GM10847 (cell line): ENCODE data around the gene TPD52L1.

Experiments used
- POLR2A ChIP-seq: IDR thresholded peaks from 2 replicates; pipeline ENCODE4 v1.6.1; 2011; ENCODE audit not compliant: insufficient read length; ENCODE audit errors: extremely low read depth

Gene TPD52L1

GRCh38 chr6:125233202-125233601 is 79.6 kb downstream of the TPD52L1 start:
- no peak for TF ChIP-seq POLR2A

DNA sequence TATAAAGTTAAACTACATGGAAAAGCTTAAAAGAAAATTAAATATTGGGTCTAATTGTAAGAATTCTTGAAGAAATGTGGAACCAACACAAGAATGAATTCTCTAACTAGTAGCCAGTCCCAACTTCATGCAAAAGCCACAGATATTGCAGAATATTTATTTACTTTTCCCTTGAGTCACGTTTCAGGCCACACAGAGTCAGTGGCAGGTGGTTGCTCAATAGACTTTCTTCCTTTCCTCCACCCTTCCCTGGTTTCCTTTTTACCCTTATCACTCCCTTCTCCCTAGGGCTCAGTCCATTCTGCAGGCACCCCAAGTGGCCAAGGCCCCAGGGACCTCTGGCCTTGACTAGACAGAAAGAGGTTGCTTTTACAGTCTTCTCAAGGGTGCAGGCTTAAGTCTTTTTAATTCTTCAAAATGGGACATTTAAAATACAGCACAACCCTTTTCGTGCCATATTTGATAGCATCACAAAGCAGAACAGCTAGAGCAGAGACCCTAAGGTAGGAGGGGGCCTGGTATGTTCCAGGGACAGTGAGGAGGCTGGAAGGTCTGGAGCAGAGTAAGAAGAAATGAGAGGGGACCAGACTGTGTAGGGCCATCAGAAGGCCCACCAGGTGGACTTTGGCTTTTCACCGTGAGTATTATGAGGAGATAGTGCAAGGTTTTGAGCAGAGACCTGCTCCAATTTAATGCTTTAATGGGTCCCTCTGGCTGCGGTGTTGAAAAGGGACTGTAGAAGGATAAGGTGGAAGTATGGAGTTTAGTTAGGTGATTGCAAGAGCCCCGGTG is 83.2 kb downstream of the TPD52L1 start:
- TF ChIP-seq POLR2A: no peak

GRCh38 chr6:125237764-125238163 is 84.2 kb downstream of the TPD52L1 start:
- TF ChIP-seq POLR2A: no peak

GRCh38 chr6:125245109-125245508 is 91.5 kb downstream of the TPD52L1 start:
- no peak for TF ChIP-seq POLR2A

DNA sequence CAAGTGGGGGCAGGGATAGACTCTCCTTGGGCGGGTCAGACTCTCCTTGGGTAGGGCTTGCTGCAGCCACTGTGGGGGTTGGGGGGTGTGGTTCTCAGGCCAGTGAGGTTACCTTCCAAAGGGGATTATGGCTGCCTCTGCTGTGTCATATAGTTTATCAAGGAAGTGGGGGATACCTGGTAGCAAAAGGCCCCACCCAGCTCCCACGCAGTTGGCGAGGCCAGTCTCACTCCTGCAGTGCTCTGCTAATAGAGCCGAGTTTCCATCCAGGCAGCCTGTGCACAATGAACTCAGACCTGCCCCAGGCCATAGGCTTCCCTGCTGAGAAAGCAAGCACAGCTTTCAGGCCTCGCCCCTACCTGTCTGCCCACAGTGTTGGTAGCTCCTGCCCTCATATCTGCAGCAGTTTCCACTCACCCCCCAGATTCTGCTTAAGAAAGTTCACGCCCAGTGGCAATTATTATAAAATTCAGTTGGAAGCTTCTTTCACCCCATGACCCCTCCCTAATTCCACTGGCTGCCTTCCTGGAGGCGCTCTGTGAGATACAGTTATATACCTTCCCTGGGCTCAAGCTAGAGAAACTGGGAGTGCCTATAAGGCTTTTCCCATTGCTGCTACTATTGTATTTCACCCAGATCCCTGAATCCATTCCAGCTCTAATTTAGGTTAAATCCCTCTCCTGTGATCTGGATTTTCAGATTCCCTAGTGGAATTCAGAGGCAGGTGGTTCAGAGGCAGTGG is 92.1 kb downstream of the TPD52L1 start:
- TF ChIP-seq POLR2A: no peak

GRCh38 chr6:125246566-125246965 is 93.0 kb downstream of the TPD52L1 start:
- no peak for TF ChIP-seq POLR2A

DNA sequence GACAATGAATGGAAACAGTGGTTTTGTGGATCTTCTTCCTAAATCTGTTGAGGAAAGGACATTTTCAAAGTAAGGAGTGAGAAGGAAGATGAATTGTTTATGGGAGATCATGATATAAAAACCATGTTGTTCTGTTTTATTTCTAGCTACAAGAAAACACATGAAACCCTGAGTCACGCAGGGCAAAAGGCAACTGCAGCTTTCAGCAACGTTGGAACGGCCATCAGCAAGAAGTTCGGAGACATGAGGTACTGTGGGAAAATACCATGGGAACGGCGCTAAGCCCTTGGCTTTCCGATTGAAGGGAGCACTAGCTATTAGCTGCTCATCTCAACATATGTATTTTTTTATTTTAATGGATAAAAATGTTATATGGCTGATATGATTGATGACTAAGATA is 94.6 kb downstream of the TPD52L1 start:
- no peak for TF ChIP-seq POLR2A

- TF ChIP-seq POLR2A: no peak
These were observed 96.9 kb downstream of the TPD52L1 start for GRCh38 chr6:125250511-125250910.

DNA sequence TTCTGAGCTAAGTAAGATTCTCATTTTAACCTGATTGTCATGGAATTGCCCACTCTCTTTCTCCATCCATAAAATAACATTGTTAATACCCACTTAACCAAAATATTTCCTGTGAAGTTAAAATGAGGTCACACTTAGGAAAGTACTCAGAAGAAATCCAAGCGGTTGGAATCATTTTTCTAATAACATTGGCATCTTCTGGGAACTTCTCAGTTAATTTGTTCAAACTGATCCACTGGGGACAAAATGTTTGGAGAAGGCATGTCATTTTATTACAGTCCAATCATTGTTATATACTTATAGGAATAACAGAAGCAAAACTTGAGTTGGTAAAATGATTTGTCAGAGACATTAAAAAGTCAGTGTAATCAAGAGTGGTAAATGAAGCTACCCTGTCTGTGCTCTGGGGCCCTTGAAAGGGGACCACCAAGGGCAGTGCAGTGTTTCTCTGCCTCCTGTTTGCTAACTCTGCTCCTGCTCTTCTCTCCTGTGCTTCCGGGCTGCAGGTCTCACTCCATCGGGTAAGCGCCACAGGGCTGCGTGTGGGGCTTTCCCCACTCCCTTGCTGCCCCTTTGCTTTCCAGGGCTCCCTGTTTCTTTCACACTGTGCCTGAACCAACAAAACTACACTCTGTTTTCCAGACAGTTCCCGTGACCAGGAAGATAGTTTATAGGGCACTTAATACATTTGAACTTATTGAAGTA is 98.1 kb downstream of the TPD52L1 start:
- no peak for TF ChIP-seq POLR2A

DNA sequence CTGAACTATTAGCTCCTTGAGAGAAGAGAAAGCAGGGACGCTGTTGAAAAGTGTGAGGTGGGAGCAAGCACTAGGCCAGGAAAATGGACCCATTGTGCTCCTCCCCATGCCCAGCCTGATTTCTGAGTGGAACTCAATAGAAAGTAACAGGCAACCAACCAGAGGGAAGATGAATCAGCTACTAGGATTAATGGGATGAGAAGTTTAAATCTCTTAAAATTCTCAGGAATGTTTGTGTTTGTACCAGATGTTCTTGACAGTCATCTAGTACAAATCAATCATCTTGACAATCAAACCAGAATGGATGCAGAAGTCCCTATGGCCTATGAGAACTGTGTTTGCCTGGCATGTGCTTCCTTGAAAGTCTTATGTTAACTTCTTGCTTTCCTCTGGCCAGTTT is 99.3 kb downstream of the TPD52L1 start:
- no peak for TF ChIP-seq POLR2A

DNA sequence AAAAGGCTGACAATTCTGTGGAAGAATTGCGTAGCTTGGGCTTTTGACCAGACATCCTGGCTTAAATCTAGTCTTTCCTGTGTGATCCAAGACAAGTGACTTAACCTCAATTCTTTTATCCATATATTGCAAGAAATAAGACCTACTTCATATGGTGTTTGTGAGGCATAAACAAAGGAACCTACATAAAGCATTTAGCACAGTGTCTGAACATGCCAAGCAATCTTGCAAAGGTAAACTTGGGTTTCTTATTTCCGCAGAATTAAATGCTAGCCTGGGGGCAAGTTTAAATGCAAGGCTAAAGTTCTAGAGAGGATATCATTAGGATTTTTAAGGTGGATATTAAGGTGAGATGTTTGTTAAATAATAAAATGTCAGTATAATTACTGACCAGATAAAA is 100.3 kb downstream of the TPD52L1 start:
- no peak for TF ChIP-seq POLR2A

GRCh38 chr6:125254321-125254720 is 100.7 kb downstream of the TPD52L1 start:
- no peak for TF ChIP-seq POLR2A

DNA sequence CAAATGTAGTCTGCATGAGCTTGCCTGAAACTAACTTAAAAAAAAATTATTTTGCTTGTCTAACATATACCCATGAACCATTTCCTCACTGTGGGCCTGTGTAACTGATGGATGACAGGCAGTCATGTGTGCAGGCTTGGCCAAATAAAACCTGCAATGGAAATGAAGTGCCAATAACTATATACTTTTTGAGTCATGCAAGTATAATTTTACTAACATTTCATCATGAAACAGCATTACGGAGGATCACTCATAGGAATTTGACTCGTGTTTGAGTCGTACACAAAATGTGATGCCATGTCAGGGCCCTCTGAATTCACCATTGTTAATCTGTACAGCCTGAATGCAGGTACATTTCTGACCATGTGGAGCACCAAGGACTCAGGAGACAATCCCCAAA is 101.6 kb downstream of the TPD52L1 start:
- no peak for TF ChIP-seq POLR2A

- no peak for TF ChIP-seq POLR2A
These were observed 103.8 kb downstream of the TPD52L1 start for GRCh38 chr6:125257351-125257750.

DNA sequence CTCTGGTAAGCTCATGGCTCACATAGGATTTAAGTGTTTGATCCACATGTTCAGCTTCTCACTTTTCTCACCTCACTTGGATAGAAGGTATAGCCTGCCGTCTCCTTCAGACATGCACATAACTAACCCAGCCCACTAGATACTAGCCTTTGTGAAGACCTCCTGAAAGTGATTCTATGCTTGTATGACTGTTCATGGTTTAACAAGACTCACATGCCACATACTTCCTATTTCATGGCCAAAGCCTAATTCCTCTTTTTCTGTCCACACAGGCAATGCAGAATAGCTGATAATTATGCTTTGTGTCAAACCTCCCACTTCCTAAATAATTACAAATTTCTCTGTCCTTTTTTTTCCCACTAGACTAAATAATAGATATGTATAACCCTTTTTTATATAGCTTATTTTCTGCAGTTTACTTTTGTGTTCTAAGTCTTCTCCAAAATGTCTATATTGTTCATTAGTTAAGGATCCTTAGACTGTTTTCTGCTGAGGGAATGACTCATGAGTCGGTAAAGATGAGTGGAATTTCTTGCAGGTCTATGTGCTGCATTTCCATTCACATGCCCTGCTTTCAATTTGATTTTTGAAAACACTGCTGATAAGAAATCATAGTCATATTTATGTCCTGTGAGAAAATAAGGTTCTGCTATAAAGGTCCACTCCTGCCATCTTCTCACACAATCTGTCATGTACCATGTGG is 105.2 kb downstream of the TPD52L1 start:
- no peak for TF ChIP-seq POLR2A
